ENCODE measurements around the gene DUSP2. TPM values are rescaled to one million over a fixed set of nuclear protein-coding genes. Genes with fewer than 3 reads are reported as not detected.

DUSP2 gene
- polyA plus RNA-seq, 4 donors: 0.45 to 5.1 (median 2.4) TPM

GRCh38 chr2:96108151-96108540 lies 37.1 kb downstream of the DUSP2 start:
- 47 to 52% (median 49%) methylated on average over 5 of the region's 5 CpGs for WGBS, 3 donors
- Histone ChIP-seq H3K27ac (ENCODE audit: low read depth in 1 of 3, low read length in 2 of 3) (no peak overlapping the region), H3K9me3 (ENCODE audit: control insufficient read depth in 2 of 2, insufficient read depth in 1 of 2, low read depth in 1 of 2, low read length in 1 of 2) (peaks cover 0 to 18% of the 10 kb centered on the region in 2 donors), H3K27me3 (ENCODE audit: control insufficient read depth in 3 of 3, insufficient read depth in 3 of 3, low read length in 3 of 3) (no peaks in the 10 kb centered on the region), H3K36me3 (ENCODE audit: control insufficient read depth in 3 of 3, insufficient read depth in 2 of 3, low read depth in 1 of 3, low read length in 3 of 3) (no peaks in the 10 kb centered on the region), H3K4me1 (ENCODE audit: control insufficient read depth in 3 of 3, insufficient read depth in 2 of 3, low read depth in 1 of 3, low read length in 2 of 3) (peaks cover 0 to 25% (median 0%) of the 10 kb centered on the region in 3 donors), H3K4me3 (ENCODE audit: low read depth in 1 of 3, low read length in 3 of 3) (no peak overlapping the region)
- FAIRE-seq (no peak), DNase-seq (no peak)

- FAIRE-seq: no peak
- Histone ChIP-seq H3K4me3 (ENCODE audit: low read depth in 1 of 3, low read length in 3 of 3) (no peak overlapping the region), H3K9me3 (ENCODE audit: control insufficient read depth in 2 of 2, insufficient read depth in 1 of 2, low read depth in 1 of 2, low read length in 1 of 2) (peaks cover 0 to 18% of the 10 kb centered on the region in 2 donors), H3K36me3 (ENCODE audit: control insufficient read depth in 3 of 3, insufficient read depth in 2 of 3, low read depth in 1 of 3, low read length in 3 of 3) (no peaks in the 10 kb centered on the region), H3K27ac (ENCODE audit: low read depth in 1 of 3, low read length in 2 of 3) (no peak overlapping the region), H3K4me1 (ENCODE audit: control insufficient read depth in 3 of 3, insufficient read depth in 2 of 3, low read depth in 1 of 3, low read length in 2 of 3) (peaks cover 0 to 25% (median 0%) of the 10 kb centered on the region in 3 donors), H3K27me3 (ENCODE audit: control insufficient read depth in 3 of 3, insufficient read depth in 3 of 3, low read length in 3 of 3) (no peaks in the 10 kb centered on the region)
- no peak for DNase-seq
- 53 to 72% (median 55%) methylated on average over 3 of the region's 3 CpGs for WGBS, 3 donors
Observed at GRCh38 chr2:96107708-96108065, 37.6 kb downstream of the DUSP2 start.

- no peaks in the 10 kb centered on the region for H3K36me3 ChIP-seq (ENCODE audit: control insufficient read depth in 3 of 3, insufficient read depth in 2 of 3, low read depth in 1 of 3, low read length in 3 of 3)
- 61 to 76% (median 65%) methylated on average over 8 to 9 of the region's 9 CpGs for WGBS, 3 donors
- FAIRE-seq: no peak
- H3K27ac ChIP-seq (ENCODE audit: low read depth in 1 of 3, low read length in 2 of 3): no peak overlapping the region
- H3K4me3 ChIP-seq (ENCODE audit: low read depth in 1 of 3, low read length in 3 of 3): no peak overlapping the region
- no peak for DNase-seq
- no peaks in the 10 kb centered on the region for H3K27me3 ChIP-seq (ENCODE audit: control insufficient read depth in 3 of 3, insufficient read depth in 3 of 3, low read length in 3 of 3)
- H3K9me3 ChIP-seq (ENCODE audit: control insufficient read depth in 2 of 2, insufficient read depth in 1 of 2, low read depth in 1 of 2, low read length in 1 of 2): peaks cover 0 to 18% of the 10 kb centered on the region in 2 donors
- H3K4me1 ChIP-seq (ENCODE audit: control insufficient read depth in 3 of 3, insufficient read depth in 2 of 3, low read depth in 1 of 3, low read length in 2 of 3): peaks cover 0 to 25% (median 0%) of the 10 kb centered on the region in 3 donors
Observed at GRCh38 chr2:96106991-96107707, 38.1 kb downstream of the DUSP2 start.

- DNase-seq: no peak
- 90 to 96% (median 94%) methylated on average over 8 of the region's 8 CpGs for WGBS, 3 donors
- no peaks in the 10 kb centered on the region for H3K27me3 ChIP-seq (ENCODE audit: control insufficient read depth in 3 of 3, insufficient read depth in 3 of 3, low read length in 3 of 3)
- peaks cover 0 to 25% (median 0%) of the 10 kb centered on the region in 3 donors for H3K4me1 ChIP-seq (ENCODE audit: control insufficient read depth in 3 of 3, insufficient read depth in 2 of 3, low read depth in 1 of 3, low read length in 2 of 3)
- no peaks in the 10 kb centered on the region for H3K36me3 ChIP-seq (ENCODE audit: control insufficient read depth in 3 of 3, insufficient read depth in 2 of 3, low read depth in 1 of 3, low read length in 3 of 3)
- H3K4me3 ChIP-seq (ENCODE audit: low read depth in 1 of 3, low read length in 3 of 3): no peak overlapping the region
- H3K27ac ChIP-seq (ENCODE audit: low read depth in 1 of 3, low read length in 2 of 3): no peak overlapping the region
- no peak for FAIRE-seq
- peaks cover 0 to 18% of the 10 kb centered on the region in 2 donors for H3K9me3 ChIP-seq (ENCODE audit: control insufficient read depth in 2 of 2, insufficient read depth in 1 of 2, low read depth in 1 of 2, low read length in 1 of 2)
Observed at GRCh38 chr2:96105994-96106715, 39.1 kb downstream of the DUSP2 start.

- peaks cover 0 to 23% (median 0%) of the 10 kb centered on the region in 3 donors for H3K4me1 ChIP-seq (ENCODE audit: control insufficient read depth in 3 of 3, insufficient read depth in 2 of 3, low read depth in 1 of 3, low read length in 2 of 3)
- H3K36me3 ChIP-seq (ENCODE audit: control insufficient read depth in 3 of 3, insufficient read depth in 2 of 3, low read depth in 1 of 3, low read length in 3 of 3): no peaks in the 10 kb centered on the region
- no peak overlapping the region for H3K27ac ChIP-seq (ENCODE audit: low read depth in 1 of 3, low read length in 2 of 3)
- 82 to 89% (median 88%) methylated on average over 3 of the region's 3 CpGs for WGBS, 3 donors
- H3K27me3 ChIP-seq (ENCODE audit: control insufficient read depth in 3 of 3, insufficient read depth in 3 of 3, low read length in 3 of 3): no peaks in the 10 kb centered on the region
- no peak for FAIRE-seq
- no peak for DNase-seq
- peaks cover 0 to 18% of the 10 kb centered on the region in 2 donors for H3K9me3 ChIP-seq (ENCODE audit: control insufficient read depth in 2 of 2, insufficient read depth in 1 of 2, low read depth in 1 of 2, low read length in 1 of 2)
- no peak overlapping the region for H3K4me3 ChIP-seq (ENCODE audit: low read depth in 1 of 3, low read length in 3 of 3)
Observed at GRCh38 chr2:96105152-96105915, 39.9 kb downstream of the DUSP2 start.

GRCh38 chr2:96104487-96104861 lies 40.8 kb downstream of the DUSP2 start:
- FAIRE-seq: no peak

GRCh38 chr2:96103761-96104486 lies 41.3 kb downstream of the DUSP2 start:
- DNase-seq (no peak), FAIRE-seq (no peak)
- Histone ChIP-seq H3K4me1 (ENCODE audit: control insufficient read depth in 3 of 3, insufficient read depth in 2 of 3, low read depth in 1 of 3, low read length in 2 of 3) (peaks cover 0 to 9% (median 0%) of the 10 kb centered on the region in 3 donors), H3K9me3 (ENCODE audit: control insufficient read depth in 2 of 2, insufficient read depth in 1 of 2, low read depth in 1 of 2, low read length in 1 of 2) (peaks cover 0 to 18% of the 10 kb centered on the region in 2 donors), H3K27ac (ENCODE audit: low read depth in 1 of 3, low read length in 2 of 3) (no peak overlapping the region), H3K27me3 (ENCODE audit: control insufficient read depth in 3 of 3, insufficient read depth in 3 of 3, low read length in 3 of 3) (no peaks in the 10 kb centered on the region), H3K4me3 (ENCODE audit: low read depth in 1 of 3, low read length in 3 of 3) (no peak overlapping the region), H3K36me3 (ENCODE audit: control insufficient read depth in 3 of 3, insufficient read depth in 2 of 3, low read depth in 1 of 3, low read length in 3 of 3) (no peaks in the 10 kb centered on the region)
- WGBS, 3 donors: 33 to 51% (median 45%) methylated on average over 6 of the region's 6 CpGs

More at GRCh38 chr2:96104487-96104861, 40.8 kb downstream of the DUSP2 start:
- no peak overlapping the region for H3K27ac ChIP-seq (ENCODE audit: low read depth in 1 of 3, low read length in 2 of 3)
- no peaks in the 10 kb centered on the region for H3K36me3 ChIP-seq (ENCODE audit: control insufficient read depth in 3 of 3, insufficient read depth in 2 of 3, low read depth in 1 of 3, low read length in 3 of 3)
- peaks cover 0 to 18% of the 10 kb centered on the region in 2 donors for H3K9me3 ChIP-seq (ENCODE audit: control insufficient read depth in 2 of 2, insufficient read depth in 1 of 2, low read depth in 1 of 2, low read length in 1 of 2)
- H3K27me3 ChIP-seq (ENCODE audit: control insufficient read depth in 3 of 3, insufficient read depth in 3 of 3, low read length in 3 of 3): no peaks in the 10 kb centered on the region
- H3K4me3 ChIP-seq (ENCODE audit: low read depth in 1 of 3, low read length in 3 of 3): no peak overlapping the region
- no peak for DNase-seq
- H3K4me1 ChIP-seq (ENCODE audit: control insufficient read depth in 3 of 3, insufficient read depth in 2 of 3, low read depth in 1 of 3, low read length in 2 of 3): peaks cover 0 to 15% (median 0%) of the 10 kb centered on the region in 3 donors
- WGBS, 3 donors: 89 to 94% (median 90%) methylated on average over 5 to 6 of the region's 6 CpGs

GRCh38 chr2:96103187-96103601 lies 42.0 kb downstream of the DUSP2 start:
- H3K36me3 ChIP-seq (ENCODE audit: control insufficient read depth in 3 of 3, insufficient read depth in 2 of 3, low read depth in 1 of 3, low read length in 3 of 3): no peaks in the 10 kb centered on the region
- 57 to 91% (median 69%) methylated on average over 8 of the region's 8 CpGs for WGBS, 3 donors
- H3K27me3 ChIP-seq (ENCODE audit: control insufficient read depth in 3 of 3, insufficient read depth in 3 of 3, low read length in 3 of 3): no peaks in the 10 kb centered on the region
- peaks cover 0 to 2% (median 0%) of the 10 kb centered on the region in 3 donors for H3K4me1 ChIP-seq (ENCODE audit: control insufficient read depth in 3 of 3, insufficient read depth in 2 of 3, low read depth in 1 of 3, low read length in 2 of 3)
- H3K4me3 ChIP-seq (ENCODE audit: low read depth in 1 of 3, low read length in 3 of 3): no peak overlapping the region
- H3K27ac ChIP-seq (ENCODE audit: low read depth in 1 of 3, low read length in 2 of 3): no peak overlapping the region
- no peak for FAIRE-seq
- H3K9me3 ChIP-seq (ENCODE audit: control insufficient read depth in 2 of 2, insufficient read depth in 1 of 2, low read depth in 1 of 2, low read length in 1 of 2): peaks cover 0 to 18% of the 10 kb centered on the region in 2 donors
- no peak for DNase-seq
